NCI-H748 treated with DMSO at 0.1 percent for 48 hours (cell line): Measurements from ENCODE around the gene PAFAH1B1.
A peak's percentile ranks its signal among the peaks of the same experiment; 100 is the strongest.
"Not testable (repeated sequence)": the region's sequence is repeated elsewhere in the genome, so short reads cannot be mapped to it uniquely, and the experiment has no call there.

Source experiments
- DNase-seq: peaks from one replicate; lab custom pipeline; 2025; lab: John Stamatoyannopoulos, UW

PAFAH1B1 gene

DNA sequence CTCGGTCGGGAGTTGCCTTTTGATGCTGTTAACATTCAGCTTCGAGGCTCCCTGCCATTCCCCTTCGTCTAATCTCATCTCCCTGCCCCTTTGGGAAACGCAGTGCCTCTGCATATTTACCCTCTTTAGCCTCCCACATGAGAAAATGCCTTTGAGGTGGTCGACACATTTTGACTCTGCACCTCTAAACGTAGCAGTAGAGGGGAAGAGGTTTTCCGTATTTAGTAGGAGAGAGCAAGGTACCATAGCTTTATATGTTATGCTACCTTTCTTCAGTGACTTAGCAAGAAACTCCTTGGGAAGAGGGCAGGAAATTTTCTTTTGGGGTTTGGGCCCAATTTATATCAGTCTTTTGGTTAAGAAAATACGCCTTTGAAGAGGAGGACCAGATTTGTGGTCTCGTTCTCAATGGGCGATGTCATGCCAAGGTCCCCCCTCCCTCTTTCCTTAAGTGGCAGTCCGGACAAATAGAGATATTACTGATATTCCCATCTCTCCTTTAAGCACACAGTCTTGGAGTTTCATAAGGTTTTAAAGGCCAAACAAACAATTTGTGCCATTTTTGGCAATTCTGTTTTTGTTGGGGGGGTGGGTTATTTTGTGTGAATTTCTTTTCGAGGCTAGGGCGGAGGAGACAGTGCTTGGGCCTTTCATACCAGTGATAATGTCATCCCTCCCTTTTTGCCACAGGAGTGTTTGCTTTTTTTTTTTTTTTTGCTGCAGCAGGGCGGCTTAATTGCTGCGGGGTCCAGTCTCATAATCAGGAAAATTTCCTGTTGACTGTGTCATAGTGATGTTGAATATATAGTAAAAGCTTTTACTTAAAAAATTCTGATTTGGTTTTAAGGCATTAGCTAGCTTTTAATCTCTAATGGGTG lies 1.5 kb downstream of the PAFAH1B1 start:
- peak; percentile 18 for DNase-seq

DNA sequence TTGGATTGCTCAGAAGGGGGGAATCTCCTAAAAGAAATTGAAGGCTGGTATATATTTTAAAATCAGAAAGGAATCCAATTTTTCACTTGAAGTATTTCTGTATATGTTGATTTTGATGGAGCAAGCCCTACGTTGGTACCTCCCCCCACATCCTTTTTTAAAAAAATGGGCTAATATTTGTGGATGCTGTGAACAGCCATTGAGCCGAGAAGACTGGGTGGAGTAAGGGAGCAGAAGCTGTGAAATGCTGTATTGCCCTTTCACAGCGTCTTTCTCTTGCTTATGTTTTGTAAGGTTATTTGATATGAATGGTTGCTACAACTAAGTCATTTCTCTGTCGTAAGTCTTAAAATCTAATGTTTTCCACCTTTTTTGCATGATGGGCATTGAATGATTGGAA lies 2.3 kb downstream of the PAFAH1B1 start:
- DNase-seq: no peak

DNA sequence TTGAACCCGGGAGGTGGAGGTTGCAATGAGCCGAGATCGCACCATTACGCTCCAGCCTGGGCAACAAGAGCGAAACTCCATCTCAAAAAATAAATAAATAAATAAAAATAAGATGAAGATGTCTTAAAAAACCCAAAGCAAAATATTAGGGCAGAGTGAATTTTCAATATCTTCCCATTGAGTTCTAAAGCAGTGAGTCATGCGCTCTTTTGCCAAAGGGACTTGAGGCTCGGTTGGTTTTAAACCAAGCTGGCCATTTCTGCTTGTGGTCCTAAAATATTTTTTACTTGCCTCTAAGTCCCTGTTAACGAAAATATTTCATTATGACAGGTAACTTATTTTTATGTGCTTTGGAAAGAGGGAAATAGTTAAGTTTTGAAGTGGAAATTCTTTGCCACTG lies 4.7 kb downstream of the PAFAH1B1 start:
- DNase-seq: no peak

DNA sequence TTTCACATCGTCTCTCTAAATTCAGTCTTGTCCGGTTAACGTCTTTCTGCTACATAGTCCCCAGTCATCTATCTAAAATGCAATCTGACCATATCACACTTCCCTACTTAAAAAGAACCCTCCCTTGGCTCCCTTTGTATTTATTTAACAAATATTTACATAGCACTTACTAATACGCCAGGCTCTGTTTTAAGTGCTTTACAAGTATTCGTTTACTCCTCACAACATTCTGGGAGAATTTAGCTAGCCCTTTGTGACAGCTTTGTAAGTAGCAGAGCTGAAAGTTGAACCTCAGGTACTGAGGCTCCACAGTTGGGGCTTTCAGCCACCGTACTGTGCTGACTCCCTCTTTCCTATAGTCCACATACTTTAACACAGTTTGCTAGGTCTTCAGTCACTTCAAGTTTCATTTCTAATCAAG lies 9.2 kb downstream of the PAFAH1B1 start:
- DNase-seq: peak; percentile 24

DNA sequence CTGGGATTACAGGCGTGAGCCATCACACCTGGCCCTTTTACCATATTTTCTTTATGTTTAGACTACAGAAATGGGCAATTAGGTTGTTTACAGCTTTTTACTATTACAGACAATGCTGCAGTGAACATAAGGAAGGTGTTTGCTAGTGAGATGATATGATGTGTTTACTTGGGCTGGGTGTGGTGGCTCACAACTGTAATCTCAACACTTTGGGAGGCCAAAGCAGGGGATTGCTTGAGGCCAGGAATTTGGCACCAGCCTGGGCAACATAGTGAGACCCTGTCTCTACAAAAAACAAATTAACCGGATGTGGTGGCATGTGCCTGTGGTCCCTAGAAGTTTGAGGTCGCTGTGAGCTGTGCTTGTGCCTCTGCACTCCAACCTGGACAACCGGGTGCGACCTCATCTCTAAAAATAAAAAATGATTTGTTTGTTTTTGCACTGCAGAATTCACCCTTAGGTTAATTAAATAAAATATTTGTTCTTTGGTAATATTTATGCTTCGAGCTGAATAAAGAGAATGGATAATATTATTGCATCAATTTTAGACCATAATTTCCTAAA lies 15.0 kb downstream of the PAFAH1B1 start:
- DNase-seq: no peak

DNA sequence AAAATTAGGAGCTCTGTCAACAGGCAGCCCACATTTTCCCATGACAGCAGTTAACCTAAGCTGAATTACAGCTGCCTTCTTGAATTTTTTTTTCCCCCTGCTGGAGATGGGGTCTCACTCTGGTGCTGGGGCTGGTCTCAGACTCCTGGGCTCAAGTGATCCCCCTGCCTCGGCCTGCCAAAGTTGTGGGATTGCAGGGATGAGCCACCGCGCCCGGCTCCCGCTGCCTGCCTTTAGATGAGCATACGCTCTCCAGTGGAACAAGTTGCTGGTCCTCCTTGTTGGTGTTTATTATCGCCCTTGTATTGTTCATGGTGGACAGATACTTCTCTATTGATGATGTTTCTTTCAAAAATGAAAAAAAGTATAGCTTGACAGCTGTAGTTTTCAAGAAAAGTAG lies 15.6 kb downstream of the PAFAH1B1 start:
- DNase-seq: no peak

DNA sequence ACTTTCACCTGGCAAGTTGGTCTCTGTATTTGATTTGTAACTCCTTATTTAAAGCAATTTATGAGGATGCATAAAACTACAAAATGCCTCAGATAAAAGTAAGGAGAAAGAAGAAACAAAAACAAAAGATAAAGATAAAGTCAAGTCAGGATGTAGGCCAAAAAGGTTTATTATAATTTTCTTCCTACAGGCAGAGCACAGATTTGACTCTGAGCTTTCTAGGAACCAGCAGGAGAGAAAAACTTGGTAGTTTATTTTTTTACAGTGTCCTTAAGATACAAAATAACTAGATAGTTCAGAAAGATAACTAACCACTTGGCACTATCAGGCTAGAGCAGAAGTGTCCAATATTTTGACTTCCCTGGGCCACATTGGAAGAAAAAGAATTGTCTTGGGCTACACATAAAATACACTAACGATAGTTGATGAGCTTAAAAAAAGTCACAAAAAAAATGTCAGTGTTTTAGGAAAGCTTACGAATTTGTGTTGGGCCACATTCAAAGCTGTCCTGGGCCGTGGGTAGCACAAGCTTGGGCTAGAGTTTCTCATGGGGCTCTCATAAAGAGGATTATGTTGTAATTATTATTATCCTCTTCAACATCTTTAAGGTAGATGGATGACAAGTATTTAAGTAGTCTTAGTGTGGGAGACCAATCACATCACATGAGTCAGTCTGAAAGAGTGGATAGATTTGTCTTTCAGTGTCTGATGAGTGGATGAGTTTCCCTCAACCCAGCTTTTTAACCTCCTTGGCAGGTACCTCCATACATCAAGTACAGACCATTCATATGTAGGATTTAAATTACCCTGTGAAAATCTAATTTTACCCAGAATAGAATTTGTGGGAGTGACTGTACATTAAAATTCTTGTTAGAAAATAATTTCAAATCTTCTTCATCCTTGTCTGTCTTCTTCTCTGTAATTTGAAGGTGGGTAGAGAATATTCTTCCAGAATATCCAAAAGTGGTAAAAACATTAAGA lies 17.0 kb downstream of the PAFAH1B1 start:
- DNase-seq: no peak

DNA sequence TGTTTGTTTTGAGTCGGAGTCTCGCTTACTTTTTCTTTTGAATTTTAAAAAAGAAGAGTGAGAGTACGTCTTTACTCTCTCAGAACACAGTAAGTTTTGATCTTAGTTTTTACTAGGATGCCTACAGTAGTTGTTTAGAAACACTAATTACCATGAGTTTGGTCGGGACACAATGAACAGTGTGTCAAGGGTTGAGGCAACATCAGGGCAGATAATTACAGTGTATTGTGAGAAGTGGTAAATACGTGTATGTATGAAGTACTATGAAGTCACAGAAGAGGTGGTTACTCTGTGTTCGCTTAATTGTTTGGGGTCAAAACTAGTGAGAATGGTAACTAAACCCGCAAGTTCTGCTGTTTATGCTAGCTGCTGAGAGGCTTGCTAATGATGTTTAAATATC lies 18.2 kb downstream of the PAFAH1B1 start:
- DNase-seq: peak; percentile 84

DNA sequence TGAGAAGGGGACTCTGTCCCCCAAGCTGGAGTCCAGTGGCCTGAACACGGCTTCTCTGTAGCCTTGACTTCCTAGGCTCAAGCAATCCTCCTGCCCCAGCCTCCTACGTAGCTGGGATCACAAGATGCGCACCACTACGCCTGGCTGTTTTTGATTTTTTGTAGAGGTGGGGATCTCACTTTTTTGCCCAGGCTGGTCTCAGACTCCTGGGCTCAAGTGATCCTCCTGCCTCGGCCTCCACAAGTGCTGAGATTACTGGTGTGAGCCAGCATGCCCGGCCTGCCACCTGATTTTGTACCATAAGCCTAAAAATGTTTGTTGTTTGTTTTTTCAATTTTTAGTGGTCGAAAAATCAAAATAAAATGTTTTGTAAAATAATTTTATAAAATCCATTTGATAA lies 19.2 kb downstream of the PAFAH1B1 start:
- DNase-seq: no peak

DNA sequence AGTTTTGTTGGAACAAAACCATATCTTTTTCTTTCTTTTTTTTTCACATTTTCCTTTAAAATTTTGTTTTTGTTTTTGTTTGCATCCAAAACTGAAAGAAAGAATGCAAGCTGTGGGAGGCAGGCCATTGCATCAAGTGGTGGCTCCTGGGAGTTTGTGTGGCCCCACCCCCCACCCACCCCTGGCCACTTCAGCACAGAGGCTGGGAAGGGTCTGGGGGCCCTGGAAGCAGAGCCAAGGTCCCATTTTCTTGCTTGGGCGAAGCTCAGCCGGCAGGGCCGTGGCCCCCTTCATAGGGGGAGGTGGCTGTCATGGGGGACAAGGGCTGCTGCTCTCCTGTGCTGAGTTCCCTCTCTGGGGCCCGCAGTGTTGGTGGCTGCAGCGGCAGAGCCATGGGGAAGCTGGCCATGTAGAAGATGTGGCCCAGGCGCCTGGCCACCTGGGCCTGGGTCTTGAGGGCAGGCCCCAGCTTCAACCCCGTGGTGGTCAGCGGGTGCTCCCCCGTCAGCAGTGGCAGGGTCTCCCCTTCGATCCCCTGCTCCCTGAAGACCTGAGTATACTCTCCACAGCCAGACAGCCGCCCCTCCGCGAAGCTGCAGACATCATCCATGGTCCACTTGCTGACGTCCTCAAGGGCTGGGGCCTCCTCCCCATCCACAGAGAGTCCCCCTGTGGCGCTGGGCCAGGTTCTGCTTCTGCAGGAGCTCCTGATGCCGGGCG lies 19.8 kb downstream of the PAFAH1B1 start:
- no peak for DNase-seq

DNA sequence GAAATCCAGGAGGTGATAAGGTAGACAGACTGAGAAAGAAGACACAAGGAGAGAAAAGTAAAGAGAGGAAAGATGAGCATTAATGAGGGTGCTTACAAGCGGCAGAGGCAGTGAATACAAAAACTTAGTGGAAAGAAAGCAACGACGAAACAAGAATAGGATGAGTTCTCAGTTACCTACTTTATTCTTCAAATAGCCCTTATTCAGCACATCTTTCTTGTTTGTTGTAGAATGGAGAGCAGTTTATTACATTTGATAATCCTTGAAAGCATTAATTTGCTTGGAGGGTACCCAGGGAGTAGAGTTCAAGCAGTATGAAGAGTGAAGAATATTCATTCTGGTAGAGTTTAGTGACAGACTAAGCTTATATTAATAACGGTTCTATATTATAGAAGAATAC lies 22.4 kb downstream of the PAFAH1B1 start:
- DNase-seq: no peak

DNA sequence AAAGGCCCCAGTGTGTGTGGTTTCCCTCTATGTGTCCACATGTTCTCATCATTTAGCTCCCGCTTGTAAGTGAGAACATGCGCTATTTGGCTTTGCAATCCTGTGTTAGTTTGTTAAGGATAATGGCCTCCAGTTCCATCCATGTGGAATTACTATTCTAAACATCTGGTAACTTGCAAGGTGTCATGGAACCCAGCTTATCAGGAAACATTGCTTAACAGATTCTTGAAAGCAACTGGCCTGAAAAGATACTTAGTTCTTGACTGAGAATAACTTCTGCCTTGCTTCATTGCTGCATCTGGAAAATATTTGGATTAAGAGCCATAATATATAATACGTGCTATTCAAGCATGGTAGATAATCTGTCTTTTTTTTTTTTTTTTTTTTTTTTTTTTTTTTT lies 27.8 kb downstream of the PAFAH1B1 start:
- no peak for DNase-seq

DNA sequence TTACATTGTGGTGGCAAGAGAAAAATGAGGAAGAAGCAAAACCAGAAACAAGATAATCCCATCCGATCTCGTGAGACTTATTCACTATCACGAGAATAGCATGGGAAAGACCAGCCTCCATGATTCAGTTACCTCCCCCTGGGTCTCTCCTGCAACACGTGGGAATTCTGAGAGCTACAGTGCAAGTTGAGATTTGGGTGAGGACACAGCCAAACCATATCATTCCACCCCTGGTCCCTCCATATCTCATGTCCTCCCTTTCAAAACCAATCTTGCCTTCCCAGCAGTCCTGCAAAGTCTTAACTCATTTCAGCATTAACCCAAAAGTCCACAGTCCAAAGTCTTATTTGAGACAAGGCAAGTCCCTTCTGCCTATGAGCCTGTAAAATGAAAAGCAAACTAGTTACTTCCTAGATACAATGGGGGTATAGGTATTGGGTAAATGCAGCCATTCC lies 28.5 kb downstream of the PAFAH1B1 start:
- DNase-seq: not testable (repeated sequence)

DNA sequence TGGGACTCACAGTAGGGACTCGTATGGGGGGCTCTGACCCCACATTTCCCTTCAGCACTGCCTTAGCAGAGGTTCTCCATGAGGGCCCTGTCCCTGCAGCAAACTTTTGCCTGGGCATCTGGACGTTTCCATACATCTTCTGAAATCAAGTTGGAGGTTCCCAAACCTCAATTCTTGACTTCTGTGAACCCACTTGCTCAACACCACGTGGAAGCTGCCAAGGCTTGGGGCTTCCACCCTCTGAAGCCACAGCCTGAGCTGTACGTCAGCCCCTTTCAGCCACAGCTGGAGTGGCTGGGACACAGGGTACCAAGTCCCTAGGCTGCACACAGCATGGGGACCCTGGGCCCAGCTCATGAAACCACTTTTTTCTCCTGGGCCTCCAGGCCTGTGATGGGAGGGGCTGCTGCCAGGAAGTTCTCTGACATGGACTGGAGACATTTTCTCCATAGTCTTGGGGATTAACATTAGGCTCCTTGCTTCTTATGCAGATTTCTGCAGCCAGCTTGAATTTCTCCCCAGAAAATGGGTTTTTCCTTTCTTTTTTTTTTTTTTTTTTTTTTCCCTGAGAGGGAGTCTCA lies 29.4 kb downstream of the PAFAH1B1 start:
- not testable (repeated sequence) for DNase-seq

DNA sequence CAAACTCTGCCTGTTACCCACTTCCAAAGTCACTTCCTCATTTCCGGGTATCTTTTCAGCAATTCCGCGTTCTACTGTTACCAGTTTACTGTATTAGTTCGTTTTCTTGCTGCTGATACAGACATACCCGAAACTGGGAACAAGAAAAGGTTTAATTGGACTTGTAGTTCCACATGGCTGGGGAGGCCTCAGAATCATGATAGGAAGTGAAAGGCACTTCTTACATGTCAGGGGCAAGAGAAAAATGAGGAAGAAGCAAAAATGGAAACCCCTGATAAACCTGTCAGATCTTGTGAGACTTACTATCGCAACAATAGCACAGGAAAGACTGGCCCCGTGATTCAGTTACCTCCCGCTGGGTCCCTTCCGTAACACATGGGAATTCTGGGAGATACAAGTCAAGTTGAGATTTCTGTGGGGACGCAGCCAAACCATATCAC lies 30.9 kb downstream of the PAFAH1B1 start:
- DNase-seq: no peak

DNA sequence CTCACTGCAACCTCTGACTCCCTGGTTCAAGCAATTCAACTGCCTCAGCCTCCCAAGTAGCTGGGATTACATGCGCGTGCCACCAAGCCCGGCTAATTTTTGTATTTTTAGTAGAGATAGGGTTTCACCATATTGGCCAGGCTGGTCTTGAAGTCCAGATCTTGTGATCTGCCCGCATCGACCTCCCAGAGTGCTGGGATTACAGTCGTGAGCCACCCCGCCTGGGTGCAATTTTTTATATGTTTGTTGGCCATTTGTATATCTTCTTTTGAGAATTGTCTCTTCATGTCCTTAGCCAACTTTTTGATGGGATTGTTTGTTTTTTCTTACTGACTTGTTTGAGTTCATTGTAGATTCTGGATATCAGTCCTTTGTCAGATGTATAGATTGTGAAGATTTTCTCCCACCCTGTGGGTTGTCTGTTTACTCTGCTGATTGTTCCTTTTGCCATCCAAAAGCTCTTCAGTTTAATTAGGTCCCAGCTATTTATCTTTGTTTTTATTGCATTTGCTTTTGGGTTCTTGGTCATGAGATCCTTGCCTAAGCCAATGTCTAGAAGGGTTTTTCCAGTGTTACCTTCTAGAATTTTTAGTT lies 33.3 kb downstream of the PAFAH1B1 start:
- peak; percentile 16 for DNase-seq

DNA sequence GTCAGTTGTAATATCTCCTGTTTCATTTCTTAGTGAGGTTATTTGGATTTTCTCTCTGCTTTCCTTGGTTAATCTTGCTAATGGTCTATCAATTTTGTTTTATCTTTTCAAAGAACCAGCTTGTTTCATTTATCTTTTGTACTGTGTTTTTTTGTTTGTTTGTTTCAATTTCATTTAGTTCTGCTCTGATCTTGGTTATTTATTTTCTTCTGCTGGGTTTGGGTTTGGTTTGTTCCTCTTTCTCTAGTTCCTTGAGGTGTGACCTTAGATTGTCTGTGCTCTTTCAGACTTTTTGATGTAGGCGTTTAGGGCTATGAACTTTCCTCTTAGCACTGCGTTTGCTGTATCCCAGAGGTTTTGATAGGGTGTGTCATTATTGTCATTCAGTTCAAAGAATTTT lies 35.5 kb downstream of the PAFAH1B1 start:
- DNase-seq: not testable (repeated sequence)

DNA sequence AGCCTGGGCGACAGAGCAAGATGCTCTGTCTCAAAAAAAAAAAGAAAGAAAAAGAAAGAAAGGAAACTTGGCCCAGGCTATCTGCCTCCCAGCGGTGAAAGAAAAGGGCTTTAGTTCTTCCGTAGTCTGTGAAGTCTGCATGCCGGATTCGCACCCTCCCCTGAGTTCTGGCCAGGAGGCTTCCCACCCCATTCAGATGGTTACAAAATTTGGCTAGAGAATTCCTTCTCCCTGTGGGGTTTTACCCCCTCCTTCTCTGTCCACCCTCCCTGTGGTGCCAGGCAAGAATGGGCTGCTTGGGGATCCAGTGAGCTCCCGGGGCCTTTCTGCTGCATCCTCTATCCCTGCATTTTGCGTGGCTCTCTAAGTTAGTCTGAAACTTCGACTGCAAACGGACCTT lies 37.8 kb downstream of the PAFAH1B1 start:
- no peak for DNase-seq

DNA sequence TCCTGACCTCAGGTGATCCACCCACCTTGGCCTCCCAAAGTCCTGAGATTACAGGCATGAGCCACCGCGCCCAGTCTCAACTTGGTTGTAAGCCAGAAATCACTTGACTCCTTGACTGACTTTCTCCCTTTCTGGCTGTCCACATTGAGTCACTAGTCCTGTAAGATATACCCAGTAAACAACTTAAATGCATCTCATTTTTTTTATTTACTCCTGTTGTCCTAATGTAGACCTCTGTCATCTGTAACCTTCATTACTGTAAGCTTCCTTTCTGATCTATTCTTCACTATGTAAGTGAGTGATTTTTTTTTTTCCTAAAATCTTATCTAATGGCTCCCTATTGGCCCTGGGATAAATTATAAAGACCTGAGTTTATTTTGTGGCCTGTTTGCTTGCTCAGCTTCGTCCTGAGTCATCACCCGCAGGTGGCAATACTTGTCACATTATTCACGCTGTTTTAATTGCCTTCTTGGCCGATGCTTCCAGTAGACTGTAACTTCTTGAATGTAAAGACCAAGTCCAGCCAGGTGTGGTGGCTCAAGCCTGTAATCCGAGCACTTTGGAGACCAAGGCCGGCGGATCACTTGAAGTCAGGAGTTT lies 41.0 kb downstream of the PAFAH1B1 start:
- no peak for DNase-seq

DNA sequence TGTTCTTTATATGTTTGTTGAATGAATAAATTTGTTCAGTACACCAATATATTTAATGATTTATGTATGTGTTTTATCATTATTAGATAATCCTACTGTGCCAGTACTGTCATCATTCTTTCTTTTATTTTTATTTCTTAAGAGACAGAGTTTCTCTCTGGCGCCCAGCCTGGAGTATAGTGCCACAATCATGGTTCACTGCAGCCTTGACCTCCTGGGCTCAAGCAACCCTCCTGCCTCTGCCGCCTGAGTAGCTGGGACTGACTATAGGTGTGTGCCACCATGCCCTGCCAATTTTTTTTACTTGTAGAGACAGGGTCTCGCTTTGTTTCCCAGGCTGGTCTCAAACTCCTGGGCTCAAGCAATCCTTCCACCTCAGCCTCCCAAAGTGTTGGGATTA lies 41.8 kb downstream of the PAFAH1B1 start:
- no peak for DNase-seq
